Stimulated activated CD4-positive, alpha-beta T cell treated with anti-CD3 and anti-CD28 coated beads, Interleukin-2, amount 100 ng/mL, for 4 hours (primary cell): Measurements from ENCODE around the gene UTF1.
"Not testable (repeated sequence)": the region's sequence is repeated elsewhere in the genome, so short reads cannot be mapped to it uniquely, and the experiment has no call there.

Experiments
- DNase-seq: peaks from one replicate; pipeline ENCODE4 v3.0.0-alpha.2; 2020; ENCODE audit warnings: low read depth

Gene UTF1

GRCh38 chr10:133209641-133210040 lies 20.4 kb upstream of the UTF1 start:
- DNase-seq: no peak

DNA sequence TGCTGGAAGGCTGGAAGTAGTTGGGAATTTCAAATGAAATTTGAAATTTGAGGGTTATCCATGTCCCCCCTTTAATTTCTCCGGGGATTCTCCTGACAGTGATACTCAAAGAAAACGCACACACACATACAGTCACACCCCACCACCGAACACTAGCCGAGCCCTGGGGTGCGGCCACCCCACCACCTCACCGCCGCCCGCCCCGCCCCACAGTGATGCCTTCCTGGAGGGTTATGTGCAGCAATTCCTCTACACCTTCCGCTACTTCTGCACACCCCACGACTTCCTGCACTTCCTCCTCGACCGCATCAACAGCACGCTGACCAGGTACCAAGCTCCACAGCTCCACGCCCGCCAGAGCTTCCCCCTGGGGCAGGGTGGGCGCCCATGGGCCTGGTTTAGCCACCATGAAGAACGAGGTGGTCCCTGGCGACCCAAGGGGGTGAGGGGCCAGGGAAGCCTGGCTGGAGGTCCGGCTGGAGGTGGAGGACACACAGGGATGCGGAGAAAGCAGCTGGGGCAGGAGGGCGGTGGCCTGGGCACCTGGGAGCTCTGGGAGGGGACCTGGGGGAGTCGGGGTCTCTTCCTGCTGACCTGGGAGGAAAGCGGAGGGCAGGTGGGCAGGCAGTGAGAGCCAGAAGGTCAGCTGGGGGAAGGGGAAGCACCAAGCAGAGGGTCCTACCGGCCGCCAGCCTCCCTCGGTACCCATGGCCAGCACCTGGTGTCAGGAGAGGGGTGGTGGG lies 19.4 kb upstream of the UTF1 start:
- DNase-seq: no peak

GRCh38 chr10:133211141-133211830 lies 18.7 kb upstream of the UTF1 start:
- no peak for DNase-seq

DNA sequence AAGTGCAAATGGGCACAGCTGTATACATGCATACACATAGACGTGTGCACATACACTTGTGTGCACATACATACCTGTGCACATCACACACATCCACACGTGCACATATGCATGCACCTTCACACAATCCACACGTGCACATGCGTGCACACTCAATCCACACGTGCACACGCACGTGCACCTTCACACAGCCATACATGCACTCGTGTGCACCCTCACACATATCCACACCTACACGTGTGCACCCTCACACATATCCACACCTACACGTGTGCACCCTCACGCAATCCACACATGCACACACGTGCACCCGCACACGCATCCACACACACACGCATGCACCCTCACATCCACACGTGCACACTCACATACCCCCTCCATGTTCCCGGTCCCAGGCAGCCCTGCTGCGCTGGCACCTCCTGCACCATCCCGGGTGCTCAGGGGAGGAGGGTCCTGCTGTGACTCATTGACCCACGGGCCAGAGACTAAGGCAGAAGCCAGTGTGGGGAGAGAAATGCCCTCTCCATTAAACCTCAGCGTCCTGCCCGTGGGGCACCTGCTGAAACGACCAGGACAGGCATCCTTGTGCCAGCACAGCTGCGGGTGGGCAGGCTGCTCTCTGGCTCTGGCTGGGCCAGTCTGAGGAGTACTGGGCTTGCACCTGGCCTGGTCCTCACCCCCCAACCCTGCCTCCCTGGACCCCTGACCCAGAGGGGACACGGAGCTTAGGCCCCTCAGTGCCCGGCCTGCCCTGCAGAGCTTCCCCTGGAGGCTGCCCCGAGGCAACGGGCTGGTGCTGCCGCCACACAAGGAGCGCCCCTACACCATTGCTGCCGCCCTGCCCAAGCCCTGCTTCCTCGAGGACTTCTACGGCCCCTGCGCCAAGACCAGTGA lies 17.8 kb upstream of the UTF1 start:
- DNase-seq: no peak

DNA sequence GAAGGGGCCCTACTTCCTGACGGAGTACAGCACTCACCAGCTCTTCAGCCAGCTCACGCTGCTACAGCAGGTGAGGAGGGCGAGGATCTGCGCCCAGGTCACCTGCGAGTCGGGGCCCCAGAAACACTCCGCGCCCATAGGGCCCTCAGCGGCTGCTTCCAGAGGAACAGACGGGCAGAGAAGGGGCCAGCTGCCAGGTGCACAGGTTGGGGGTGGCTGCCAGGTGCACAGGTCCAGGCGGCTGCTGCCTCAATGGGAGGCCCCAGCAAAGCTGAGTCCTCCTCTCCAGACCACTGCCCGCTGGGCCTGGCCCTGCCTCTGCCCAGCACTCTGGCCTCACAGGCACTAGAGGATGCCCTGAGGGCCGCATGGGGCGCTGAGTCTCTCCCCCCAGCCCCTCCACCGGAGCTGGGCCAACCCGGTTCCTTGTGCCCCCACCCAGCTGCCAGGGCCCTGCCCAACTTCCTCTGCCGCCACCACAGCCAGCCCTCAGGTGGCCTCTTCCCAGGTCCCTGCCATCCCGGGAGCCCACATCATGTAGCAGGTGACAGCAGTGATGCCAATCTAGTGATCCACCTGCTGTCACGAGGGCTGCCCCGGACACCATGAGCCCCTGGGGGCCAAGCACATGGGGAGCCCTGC lies 17.0 kb upstream of the UTF1 start:
- no peak for DNase-seq

GRCh38 chr10:133213641-133214467 lies 16.2 kb upstream of the UTF1 start:
- DNase-seq: no peak

- DNase-seq: no peak
Measured at GRCh38 chr10:133214468-133215410, 15.3 kb upstream of the UTF1 start.

DNA sequence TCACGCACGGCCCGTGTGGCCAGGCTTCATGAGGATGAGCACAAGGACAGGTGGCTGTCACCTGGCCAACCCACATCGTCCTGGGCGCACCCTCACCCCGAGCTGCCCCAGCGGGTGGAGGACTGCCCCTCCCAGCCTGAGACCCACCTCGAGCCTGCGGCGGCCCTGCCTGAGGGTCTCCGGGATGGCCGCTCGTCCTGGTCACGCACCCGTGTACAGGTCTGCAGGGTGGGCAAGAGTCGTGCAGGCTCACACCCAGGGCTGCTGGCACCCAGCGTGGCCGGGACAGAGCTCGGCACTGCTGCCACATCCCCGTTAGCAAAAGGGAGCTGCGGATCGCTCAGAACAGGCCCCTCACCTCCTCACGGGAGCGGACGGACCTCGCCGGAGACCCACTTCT lies 14.4 kb upstream of the UTF1 start:
- no peak for DNase-seq

DNA sequence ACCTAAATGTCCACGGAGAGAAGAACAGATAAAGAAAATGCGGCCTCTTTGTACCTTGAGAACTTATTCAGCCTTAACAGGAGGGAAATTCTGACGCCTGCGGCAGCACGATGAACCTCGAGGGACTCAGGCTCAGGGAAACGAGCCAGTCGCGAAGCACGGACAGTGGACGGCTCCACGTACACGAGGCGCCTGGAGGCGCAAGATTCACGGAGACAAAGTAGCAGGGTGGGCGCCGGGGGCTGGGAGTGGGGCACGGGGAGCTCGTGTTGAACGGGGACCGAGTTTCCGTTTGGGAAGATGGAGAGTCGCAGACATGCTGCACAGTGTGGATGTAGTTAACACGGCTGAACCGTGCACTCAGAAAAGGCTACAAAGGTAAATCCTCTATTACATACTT lies 13.2 kb upstream of the UTF1 start:
- DNase-seq: no peak

DNA sequence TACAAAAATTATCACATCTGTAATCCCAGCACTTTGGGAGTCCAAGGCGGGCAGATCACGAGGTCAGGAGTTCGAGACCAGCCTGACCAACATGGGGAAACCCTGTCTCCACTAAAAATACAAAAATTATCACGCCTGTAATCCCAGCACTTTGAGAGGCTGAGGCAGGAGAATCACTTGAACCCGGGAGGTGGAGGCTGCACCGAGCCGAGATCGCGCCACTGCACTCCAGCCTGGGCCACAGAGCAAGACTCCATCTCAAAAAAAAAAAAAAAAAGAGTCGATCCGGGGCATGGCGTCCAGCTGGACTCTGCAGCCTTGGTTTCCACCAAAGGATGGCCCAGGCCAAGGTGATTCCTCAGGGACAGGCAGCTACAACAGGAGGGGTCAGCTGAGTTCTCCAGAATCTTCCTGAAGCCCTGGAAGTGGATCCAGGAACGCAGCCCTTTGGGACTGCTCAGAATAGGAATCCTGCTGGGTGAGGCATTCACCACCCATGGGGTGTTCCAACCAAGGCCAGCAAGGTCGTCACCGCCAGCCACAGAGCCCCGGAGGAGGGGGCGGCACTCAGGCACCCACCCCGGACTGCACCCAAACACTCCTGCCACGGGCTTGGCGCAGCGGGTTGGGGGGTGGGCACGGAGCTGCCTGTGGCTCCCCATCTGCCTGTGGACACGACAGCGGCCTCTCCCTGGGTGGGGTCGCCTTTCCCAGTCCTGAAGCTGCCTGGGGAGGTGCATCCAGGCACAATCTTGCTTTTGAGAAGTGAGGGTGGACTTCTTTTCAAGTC lies 12.0 kb upstream of the UTF1 start:
- no peak for DNase-seq

GRCh38 chr10:133218891-133219290 lies 11.1 kb upstream of the UTF1 start:
- DNase-seq: no peak

- DNase-seq: no peak
Measured at GRCh38 chr10:133219782-133220181, 10.2 kb upstream of the UTF1 start.

GRCh38 chr10:133221331-133221730 lies 8.7 kb upstream of the UTF1 start:
- no peak for DNase-seq

DNA sequence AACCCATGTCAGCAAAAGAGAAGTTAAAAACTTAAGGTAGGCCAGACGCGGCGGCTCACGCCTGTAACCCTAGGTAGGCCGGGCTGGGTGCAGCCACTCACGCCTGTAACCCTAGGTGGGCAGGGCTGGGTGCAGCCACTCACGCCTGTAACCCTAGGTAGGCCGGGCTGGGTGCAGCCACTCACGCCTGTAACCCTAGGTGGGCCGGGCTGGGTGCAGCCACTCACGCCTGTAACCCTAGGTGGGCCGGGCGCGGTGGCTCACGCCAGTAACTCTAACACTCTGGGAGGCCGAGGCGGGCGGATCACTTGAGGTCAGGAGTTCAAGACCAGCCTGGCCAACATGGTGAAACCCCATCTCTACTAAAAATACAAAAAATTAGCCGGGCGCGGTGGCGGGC lies 8.3 kb upstream of the UTF1 start:
- DNase-seq: not testable (repeated sequence)

DNA sequence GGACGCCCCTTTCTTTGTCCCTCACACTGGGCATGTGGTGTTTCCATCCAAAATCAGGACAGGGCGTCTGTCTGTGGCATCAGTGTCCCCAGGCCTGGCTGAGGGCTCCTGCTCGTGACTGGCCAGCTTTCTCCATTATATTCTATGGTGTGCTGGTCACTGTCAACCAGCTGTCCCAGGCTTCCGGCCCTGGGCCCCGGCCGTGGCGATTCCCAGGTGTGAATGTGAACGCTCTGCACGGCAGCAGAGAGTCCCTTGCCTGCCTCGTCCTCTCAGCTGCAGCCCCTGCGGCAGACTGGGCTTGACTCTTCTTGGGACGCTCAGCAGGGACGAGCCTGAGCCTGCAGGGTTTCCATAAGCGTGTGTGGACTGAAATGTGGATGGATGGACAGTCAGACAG lies 5.9 kb upstream of the UTF1 start:
- DNase-seq: no peak

GRCh38 chr10:133224756-133225372 lies 5.2 kb upstream of the UTF1 start:
- DNase-seq: no peak

DNA sequence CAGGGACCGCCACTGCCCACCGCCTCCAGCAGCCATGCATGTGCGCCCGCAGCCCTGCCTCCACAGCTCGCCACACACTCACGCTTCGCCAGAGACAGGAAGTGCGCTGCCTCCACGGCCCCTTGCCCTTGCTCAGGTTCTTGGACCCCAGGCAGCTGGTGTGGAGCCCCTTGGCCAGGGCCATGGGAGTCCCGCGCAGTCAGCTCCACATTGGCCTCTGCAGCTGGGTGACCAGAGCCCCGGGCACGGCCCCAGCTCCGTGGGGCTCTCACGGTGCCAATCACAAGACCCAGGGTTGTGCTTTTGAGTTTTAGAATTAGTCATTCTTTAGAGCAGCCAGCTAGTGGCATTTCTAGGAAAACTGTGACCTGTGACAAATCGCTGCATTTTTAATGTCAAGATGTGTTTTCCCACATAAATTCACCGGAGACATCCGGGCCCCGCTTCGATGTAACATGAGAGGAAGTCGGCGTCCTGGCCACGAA lies 4.3 kb upstream of the UTF1 start:
- DNase-seq: no peak

GRCh38 chr10:133226251-133226808 lies 3.7 kb upstream of the UTF1 start:
- DNase-seq: no peak
